Activated CD4-positive, alpha-beta T cell treated with anti-CD3 and anti-CD28 coated beads for 24 hours (primary cell): ENCODE measurements around the gene LRRC26.

Experiments used
- DNase-seq, 2 donors: peaks; one replicate each; pipeline ENCODE4 v3.0.0-alpha.2; 2020; ENCODE audit warnings: low read depth in 2 of 2

The LRRC26 gene

GRCh38 chr9:137168573-137168903, 1.3 kb downstream of the LRRC26 start:
- no peak for DNase-seq

- DNase-seq, result no peak
Measured at GRCh38 chr9:137167747-137168572, 1.9 kb downstream of the LRRC26 start.

GRCh38 chr9:137167277-137167746, 2.5 kb downstream of the LRRC26 start:
- no peak for DNase-seq

GRCh38 chr9:137166380-137167229, 3.2 kb downstream of the LRRC26 start:
- no peak for DNase-seq

- no peak for DNase-seq
Measured at GRCh38 chr9:137165250-137165836, 4.5 kb downstream of the LRRC26 start.

- DNase-seq, result no peak
Measured at GRCh38 chr9:137164370-137165249, 5.2 kb downstream of the LRRC26 start.

GRCh38 chr9:137163805-137164204, 6.0 kb downstream of the LRRC26 start:
- DNase-seq, result no peak

GRCh38 chr9:137163365-137163715, 6.5 kb downstream of the LRRC26 start:
- no peak for DNase-seq

- DNase-seq, result no peak
Measured at GRCh38 chr9:137162505-137163364, 7.1 kb downstream of the LRRC26 start.

GRCh38 chr9:137161558-137162486, 8.0 kb downstream of the LRRC26 start:
- no peak for DNase-seq

GRCh38 chr9:137160716-137161557, 8.9 kb downstream of the LRRC26 start:
- no peak for DNase-seq

GRCh38 chr9:137160054-137160425, 9.8 kb downstream of the LRRC26 start:
- DNase-seq, result no peak

- DNase-seq, result no peak
Measured at GRCh38 chr9:137159105-137160053, 10.5 kb downstream of the LRRC26 start.

GRCh38 chr9:137158625-137159024, 11.2 kb downstream of the LRRC26 start:
- no peak for DNase-seq

GRCh38 chr9:137157618-137158415, 12.0 kb downstream of the LRRC26 start:
- no peak for DNase-seq

- peak; percentile 42 to 44 for DNase-seq
Measured at GRCh38 chr9:137156567-137157375, 13.1 kb downstream of the LRRC26 start.
